HG03196 (cell line): ENCODE measurements around the gene TRIM6.
"Not testable (repeated sequence)": the region's sequence is repeated elsewhere in the genome, so short reads cannot be mapped to it uniquely, and the experiment has no call there.

Experiments used
- ATAC-seq: cut with Tn5 transposase; IDR thresholded peaks from one replicate; pipeline ENCODE4 v1.9.1; 2021; ENCODE audit not compliant: unreplicated experiment

The TRIM6 gene

GRCh38 chr11:5602791-5603190 is 6.4 kb downstream of the TRIM6 start:
- ATAC-seq = not testable (repeated sequence)

- ATAC-seq = no peak
These were observed 6.9 kb downstream of the TRIM6 start for GRCh38 chr11:5603326-5603725.

- no peak for ATAC-seq
These were observed 8.5 kb downstream of the TRIM6 start for GRCh38 chr11:5604896-5605295.

GRCh38 chr11:5605849-5606248 is 9.4 kb downstream of the TRIM6 start:
- ATAC-seq = no peak

GRCh38 chr11:5608808-5609207 is 12.4 kb downstream of the TRIM6 start:
- no peak for ATAC-seq

- no peak for ATAC-seq
These were observed 14.0 kb downstream of the TRIM6 start for GRCh38 chr11:5610446-5610845.

- no peak for ATAC-seq
These were observed 15.2 kb downstream of the TRIM6 start for GRCh38 chr11:5611627-5612026.

GRCh38 chr11:5618807-5619206 is 22.4 kb downstream of the TRIM6 start:
- ATAC-seq = no peak

- no peak for ATAC-seq
These were observed 24.4 kb downstream of the TRIM6 start for GRCh38 chr11:5620651-5621521.

- ATAC-seq = no peak
These were observed 25.1 kb downstream of the TRIM6 start for GRCh38 chr11:5621580-5621979.

- ATAC-seq = no peak
These were observed 26.4 kb downstream of the TRIM6 start for GRCh38 chr11:5622802-5623201.

GRCh38 chr11:5624489-5625279 is 28.2 kb downstream of the TRIM6 start, which contains the start of gene TRIM34:
TSS of gene TRIM34 (plus strand) at chr11:5625001. CDS start at chr11:5632332, 7,331 bp downstream.
- peak; percentile 98 for ATAC-seq

GRCh38 chr11:5625281-5625680 is 28.8 kb downstream of the TRIM6 start:
- ATAC-seq = no peak

- no peak for ATAC-seq
These were observed 29.8 kb downstream of the TRIM6 start for GRCh38 chr11:5626196-5626595.

GRCh38 chr11:5631417-5631816 is 35.0 kb downstream of the TRIM6 start:
- ATAC-seq = no peak

GRCh38 chr11:5631969-5632635 is 35.7 kb downstream of the TRIM6 start:
- peak; percentile 93 for ATAC-seq

GRCh38 chr11:5639953-5640352 is 43.5 kb downstream of the TRIM6 start:
- no peak for ATAC-seq

GRCh38 chr11:5643585-5643984 is 47.1 kb downstream of the TRIM6 start:
- ATAC-seq = no peak

GRCh38 chr11:5646139-5646538 is 49.7 kb downstream of the TRIM6 start:
- no peak for ATAC-seq

GRCh38 chr11:5655474-5655873 is 59.0 kb downstream of the TRIM6 start:
- no peak for ATAC-seq

- not testable (repeated sequence) for ATAC-seq
These were observed 60.5 kb downstream of the TRIM6 start for GRCh38 chr11:5656956-5657355.
